DMS79 treated with DMSO at 0.1 percent for 48 hours (cell line): ENCODE measurements around the gene OSBP2.
"Not testable (repeated sequence)": the region's sequence is repeated elsewhere in the genome, so short reads cannot be mapped to it uniquely, and the experiment has no call there.

Experiments used
- DNase-seq: peaks from one replicate; lab custom pipeline; 2025; lab: John Stamatoyannopoulos, UW

The OSBP2 gene

DNA sequence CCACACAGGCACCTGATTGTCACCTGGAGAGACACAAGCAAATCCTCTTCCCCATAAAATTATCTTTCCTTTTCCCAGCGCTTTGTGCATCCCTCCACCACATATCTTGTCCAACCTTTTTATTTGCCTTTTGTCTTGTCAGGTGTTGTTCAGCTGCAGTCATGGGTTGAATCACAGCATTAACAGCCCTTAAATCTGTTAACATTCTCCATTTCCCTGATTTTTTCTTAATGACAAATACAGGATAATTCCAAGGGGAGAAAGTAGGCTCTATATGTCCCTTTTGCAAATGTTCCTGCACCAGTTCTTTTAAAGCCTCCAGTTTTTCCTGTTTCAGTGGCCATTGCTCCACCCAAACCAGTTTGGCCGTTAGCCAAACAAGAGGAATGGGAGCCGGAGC, 18.1 kb upstream of the OSBP2 start:
- DNase-seq, result not testable (repeated sequence)

DNA sequence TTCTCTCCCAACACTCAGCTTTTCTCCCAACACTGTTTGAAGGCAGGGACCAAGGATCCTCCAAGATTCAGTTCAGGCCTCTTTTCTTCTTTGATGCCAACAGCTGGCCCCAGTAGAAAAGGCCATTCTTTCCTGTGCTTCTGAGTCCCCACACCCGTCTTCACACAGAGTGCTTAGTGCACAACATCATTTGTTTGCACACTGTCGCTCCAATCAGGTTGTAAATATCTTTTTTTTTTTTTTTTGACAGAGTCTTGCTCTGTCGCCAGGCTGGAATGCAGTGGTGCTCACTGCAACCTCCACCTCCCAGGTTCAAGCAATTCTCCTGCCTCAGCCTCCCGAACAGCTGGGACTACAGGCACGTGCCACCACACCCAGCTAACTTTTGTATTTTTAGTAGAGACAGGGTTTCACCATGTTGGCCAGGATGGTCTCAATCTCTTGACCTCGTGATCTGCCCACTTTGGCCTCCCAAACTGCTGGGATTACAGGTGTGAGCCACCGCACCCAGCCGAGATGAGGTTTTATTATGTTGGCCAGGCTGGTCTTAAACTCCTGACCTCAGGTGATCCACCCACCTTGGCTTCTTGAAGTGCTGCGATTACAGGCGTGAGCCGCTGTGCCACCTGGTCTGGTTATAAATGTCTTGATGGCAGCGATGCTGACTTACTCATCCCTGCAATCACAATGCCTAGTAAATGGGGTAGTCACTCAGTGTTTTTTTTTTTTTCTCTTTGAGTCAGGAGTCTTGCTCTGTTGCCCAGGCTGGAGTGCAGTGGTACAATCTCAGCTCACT, 14.6 kb upstream of the OSBP2 start:
- DNase-seq, result not testable (repeated sequence)

DNA sequence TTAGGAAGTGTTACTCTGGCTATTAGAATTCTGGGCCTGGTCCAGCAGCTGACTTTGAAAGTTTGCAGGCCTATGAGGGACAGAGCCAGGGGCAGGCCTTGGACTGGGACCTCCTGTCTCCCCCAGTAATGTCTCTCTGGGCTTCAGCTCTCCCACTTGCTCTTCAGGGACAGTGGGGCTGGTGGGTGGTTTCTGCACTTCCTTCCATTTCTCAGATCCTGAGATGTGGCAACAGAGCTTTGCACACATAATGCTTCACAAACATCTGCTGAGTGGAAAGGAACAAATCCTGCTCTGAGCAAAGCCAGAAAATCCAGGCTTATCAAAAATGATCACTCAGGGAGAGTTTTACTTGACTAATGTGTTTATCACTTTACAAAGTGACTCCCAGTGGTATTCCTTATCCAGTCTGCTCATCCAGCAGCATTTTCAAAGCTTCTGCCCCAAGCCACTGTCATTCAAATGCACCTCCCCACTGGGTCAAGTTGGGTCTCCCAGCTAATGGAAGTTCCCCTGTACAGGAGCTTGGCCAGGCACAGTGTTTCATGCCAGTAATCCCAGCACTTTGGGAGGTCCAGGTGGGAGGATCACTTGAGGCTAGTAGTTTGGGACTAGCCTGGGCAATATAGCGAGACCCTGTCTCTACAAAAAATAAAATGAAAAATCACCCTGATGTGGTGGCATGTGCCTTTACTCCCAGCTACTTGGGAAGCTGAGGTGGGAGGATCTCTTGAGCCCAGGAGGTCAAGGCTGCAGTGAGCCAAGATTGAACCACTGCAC, 13.5 kb upstream of the OSBP2 start:
- no peak for DNase-seq

DNA sequence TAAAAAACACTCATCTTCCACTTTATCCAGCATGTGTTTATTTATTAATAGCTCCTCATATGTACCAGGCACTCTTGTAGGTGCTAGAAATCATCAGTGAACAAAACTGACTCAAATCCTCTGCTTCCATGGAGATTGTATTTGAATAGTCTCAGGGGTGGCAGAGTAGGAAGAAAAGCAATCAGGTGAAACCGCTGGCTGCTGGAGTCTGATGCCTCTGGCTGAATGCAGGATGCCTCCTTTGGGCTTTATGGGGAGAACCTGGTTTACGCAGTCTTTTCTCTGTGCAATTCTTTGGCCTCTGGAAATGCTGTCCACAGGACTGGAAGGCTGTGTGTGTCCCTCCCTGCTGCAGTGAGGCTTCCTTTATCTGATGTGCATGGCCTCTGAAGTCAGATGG, 12.8 kb upstream of the OSBP2 start:
- DNase-seq, result no peak

DNA sequence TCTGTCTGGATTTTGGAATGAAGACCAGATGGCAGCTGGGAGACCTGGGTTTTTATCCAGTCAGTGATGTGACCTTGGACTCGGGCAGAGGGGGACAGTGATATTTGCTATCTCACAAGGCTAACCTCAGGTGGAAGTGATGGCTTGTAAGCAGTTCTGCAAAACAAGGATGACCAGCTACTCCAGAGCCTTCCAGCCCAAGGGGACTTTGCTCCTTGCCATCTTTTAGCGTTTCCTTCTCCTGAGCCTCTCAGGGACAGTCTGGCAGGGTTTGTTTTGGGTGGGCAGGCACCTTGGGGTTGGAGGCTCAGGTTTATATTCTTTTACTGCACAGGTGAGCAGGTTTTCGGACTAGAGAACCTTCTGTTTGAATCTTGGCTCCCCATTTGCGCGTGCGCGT, 9.5 kb upstream of the OSBP2 start:
- DNase-seq, result no peak

DNA sequence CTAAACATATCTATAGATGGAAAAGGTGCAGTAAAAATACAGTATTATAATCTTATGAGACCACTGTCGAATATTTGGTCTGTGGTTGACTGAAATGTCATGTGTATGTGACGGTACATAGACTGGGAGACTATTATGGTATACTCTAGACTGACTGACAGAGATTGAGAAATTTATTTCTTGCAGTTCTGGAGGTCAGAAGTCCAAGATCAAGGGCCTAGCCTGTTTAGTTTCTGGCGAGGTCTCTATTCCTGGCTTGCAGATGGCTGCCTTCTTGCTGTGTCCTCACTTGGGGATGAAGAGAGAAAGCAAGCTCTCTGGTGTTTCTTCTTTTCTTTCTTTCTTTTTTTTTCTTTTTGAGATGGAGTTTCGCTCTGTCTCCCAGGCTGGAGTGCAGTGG, 7.3 kb upstream of the OSBP2 start:
- no peak for DNase-seq

DNA sequence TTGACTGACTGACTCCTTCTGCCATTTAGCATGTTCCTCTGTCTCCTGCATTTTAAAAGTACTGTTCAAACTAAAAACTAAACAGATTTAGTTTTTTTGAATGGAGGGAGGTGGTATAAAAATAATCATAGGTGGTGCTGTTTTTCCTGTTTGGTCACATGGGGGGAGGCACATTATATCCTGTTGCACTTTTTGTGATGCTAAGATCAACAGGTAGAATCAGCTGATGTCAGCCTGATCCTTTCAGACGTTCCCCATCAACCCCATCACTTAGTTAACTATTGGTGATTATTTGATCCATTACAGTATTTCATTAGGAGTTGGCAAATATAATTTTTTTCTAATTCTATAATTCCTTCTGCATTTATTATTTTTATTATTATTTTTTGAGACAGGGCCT, 5.1 kb upstream of the OSBP2 start:
- DNase-seq, result no peak

DNA sequence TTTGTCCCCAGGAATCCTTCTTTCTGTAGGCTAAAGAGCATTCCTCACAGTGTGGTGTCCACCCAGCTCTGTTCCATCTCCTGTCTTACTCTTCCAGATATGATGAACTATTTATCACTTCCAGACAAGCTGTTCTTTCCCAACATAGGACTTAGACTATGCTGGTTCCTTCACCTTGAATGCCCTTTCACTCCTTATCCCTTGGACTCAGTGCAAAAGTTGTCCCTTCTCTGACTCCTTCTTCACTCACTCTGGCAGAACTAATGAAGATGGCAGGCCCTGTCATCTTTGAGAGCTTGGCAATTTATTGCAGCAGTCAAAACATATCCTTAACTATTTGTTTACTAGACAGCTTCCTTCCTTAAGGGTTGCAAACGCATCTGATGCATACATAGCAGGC, 3.5 kb upstream of the OSBP2 start:
- DNase-seq, result no peak

DNA sequence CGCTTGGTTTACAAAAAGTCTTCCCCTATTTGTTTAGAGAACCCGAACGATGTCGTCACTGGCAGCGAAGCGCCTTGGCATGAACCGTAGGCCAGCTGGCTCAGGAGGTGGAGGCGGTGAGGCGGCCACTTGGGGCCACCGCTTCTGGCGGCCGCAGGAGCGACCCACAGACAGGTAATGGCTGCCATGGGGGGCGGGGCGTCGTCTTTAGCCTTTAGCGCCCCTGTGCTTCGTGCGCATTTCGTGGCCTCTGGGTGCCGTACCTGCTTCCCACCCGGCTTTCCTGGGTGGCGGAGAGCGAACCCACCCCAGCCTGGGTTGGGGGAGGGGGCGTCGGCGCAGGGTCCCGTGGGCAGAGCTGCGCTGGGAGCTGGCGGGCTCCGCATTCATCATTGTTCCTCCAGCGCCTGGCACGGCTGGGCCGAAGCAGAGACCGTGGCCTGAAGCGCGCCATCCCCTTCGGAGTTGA, 469 bp upstream of the OSBP2 start:
- DNase-seq, result peak; percentile 56

DNA sequence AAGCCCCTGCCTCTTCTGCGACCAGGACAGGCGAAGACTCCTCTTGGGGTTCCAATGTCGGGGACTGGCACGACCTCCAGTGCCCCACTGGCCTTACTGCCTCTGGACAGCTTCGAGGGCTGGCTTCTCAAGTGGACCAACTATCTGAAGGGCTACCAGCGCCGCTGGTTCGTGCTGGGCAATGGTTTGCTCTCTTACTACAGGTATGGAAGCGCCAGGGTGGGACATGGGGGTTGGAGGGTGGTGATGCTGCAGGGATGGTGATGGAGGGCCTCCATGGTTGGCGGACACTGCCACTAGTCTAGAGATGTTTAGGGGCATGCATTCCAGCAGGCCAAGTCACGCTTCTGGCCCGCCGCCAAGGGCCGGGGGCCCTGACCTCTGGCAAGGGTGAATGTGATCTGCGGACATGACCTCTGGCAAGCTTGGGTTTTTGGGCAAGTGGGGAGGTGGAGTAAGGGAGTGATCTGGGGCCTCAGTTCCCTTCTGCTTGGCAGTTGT, 727 bp downstream of the OSBP2 start:
- DNase-seq, result no peak

DNA sequence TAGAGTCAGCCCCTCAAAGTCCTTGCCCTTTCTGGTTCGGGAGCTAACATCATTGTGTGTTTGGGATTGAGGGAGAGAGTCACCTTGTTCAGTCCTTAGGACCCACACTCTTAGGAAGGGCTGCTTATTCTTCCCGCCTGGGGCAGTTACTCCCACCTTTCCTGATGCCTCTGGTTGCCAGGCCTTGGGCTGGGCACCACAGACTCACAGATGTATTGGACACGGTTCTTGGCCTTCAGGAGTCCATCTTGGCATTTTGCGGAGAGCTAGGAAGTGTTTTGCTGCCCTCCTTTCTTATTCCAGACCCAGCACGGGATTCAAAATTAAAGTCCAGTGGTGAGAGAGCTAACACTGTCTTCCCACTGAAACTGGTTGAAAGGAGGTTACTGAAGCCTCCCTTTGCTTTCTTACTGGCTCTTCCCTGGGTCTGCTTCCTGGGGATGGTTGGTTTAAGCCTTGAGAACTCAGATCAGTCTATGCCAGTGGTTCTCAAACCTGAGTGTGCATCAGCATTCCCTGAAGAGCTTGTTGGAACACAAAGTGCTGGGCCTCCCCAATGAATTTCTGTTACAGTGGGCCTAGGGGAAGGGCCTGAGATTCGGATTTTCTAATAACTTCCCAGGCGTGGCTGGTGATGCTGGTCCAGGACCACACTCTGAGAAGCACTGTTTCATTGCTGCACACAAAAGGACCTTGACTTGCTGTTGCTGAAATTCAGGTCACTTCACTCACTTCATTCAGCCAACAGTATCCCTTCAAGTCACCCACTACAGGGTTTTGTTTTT, 1.4 kb downstream of the OSBP2 start:
- DNase-seq, result no peak

DNA sequence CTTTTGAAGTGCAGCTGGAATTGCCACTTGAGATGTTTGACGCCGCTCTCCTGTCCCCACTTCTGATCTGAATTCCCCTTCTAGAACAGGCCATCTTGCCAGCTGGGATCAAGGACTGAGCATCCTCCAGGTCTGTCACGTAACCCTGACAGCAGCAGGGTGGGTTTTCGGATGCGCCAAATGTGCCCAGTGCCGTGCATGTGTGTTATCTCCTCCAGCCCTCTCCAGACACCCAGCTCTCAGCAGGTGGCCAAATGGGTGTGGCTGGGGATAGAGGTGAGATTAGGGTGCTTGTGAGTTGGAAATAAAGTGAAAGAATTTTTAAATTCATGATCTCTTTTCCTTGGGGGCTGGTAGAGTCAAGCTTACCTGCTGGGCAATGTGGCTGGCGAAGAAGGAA, 3.3 kb downstream of the OSBP2 start:
- no peak for DNase-seq

DNA sequence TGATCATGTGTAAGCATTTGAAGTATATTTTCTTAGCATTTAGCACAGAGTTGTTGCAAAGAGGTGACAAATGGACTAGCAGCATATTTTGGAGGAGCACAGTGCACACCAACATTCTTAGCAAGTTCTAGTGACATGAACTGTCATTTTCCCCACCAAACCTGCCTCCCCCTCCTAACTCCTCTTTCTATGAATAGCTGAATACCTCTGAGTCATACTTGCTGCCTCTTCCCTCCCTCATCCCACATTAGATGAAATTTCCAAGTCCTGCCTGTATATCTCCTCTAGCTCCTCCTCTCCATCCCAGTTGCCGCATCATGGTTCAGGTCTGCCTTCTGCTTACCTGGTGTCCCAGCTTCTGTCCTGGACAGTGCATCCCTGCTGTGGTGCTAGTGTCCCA, 7.2 kb downstream of the OSBP2 start:
- DNase-seq, result no peak

DNA sequence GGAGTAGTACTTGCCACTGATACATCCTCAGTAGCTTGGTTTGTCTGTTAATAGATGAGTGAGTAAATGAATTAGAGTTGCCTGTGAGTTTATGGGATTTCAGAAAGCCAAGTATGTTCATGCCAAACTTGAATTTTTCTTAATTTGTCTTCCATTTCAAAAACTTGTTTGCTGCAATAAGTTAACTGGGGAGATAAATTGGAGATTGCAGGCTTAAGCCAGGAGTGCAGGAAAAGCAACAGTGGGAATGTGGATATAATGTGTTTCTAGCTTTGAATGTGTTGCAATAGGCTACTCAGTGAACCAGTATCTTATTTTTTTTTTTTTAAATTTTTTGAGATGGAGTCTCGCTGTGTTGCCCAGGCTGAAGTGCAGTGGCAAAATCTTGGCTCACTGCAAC, 8.2 kb downstream of the OSBP2 start:
- DNase-seq, result no peak

DNA sequence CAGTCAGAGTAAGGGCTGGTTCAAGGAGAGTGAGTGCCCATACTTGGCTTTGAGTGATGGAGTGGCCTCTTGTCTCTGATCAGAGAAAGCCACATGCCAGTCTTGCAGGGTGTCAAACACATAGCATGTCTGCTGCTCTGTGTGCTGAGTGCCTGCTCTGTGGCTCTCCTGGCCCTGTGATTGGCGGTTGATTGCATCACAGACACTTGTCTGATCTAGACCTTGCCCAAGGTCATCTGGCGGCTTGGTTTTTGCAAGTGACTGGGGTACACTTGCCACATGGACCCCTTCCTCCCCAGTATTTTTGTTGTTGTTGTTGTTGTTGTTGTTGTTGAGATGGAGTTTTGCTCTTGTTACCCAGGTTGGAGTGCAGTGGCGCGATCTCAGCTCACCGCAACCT, 10.3 kb downstream of the OSBP2 start:
- no peak for DNase-seq

DNA sequence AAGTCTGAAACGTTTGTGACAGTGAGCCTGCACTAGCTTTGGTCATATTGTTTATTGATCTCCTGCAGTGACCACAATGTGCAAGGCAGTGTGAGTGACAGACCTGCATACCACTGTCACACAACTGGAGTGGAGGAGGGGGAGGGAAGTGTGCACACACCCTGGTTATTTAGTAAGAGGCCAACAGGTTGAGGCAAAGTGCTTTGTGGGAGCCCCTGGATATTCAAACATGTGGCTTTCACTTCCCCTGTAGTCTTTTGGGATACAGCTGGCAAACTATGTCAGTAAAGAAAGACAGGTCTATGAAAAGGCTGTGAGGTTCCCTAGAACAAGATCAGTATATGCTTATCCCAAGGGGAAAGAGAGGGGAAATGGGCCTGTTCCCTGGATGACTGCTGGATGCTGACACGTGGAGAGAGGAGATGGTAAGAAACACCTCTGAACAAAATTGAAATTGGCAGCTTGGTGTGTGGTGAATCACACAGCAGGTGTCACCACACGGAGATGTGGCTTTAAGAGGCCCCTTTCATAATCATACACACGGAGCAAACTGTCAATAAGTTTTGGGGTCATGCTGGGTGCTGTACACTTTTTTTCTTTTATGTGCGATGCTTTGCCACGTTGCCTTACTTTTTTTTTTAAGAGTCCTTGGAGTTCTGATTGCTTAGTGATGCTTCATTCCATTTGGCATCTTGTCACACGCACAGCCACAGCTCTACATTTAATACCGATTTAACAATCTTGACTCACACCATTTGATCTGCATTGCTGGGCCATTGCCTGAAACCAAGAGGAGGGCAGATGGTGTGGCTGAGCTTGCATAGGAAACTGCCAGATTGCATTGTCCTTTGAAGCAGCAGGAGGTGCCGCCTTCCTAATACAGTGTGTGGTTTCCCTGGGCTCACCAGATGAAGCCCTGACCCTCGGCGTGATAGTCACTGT, 11.3 kb downstream of the OSBP2 start:
- DNase-seq, result no peak

DNA sequence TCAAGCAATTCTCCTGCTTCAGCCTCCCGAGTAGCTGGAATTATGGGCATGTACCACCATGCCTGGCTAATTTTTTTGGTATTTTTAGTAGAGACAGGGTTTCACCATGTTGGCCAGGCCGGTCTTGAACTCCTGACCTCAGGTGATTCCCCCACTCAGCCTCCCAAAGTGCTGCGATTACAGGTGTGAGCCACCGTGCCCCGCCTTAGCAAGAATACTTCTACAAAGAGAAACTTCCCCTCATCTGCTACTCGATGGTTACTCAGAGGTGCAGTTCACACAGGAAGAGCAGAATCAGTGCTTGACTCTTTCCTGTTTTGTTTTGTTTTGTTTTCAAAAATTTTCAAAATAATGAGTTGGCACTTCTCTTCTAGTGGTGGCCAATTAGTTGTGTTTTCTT, 15.3 kb downstream of the OSBP2 start:
- DNase-seq, result not testable (repeated sequence)

DNA sequence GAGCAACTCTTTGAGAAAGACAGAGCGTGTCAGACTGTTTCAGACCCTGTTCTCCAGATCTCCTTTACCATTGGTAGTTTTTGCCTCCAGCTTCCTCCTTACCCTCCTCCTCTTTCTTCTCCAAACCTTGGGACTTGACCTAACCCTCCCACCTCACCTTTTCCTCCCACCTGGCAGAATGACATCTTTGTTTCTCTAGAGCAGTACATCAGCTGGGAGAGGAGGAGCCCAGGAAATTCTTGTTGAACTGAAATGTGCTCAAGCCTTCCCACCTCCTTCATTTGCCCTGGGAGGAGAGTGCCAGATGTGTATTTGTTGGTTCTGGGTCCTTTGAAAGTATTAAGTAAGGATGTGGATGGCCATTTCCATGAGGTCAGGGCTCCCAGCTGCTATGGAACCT, 17.4 kb downstream of the OSBP2 start:
- no peak for DNase-seq

DNA sequence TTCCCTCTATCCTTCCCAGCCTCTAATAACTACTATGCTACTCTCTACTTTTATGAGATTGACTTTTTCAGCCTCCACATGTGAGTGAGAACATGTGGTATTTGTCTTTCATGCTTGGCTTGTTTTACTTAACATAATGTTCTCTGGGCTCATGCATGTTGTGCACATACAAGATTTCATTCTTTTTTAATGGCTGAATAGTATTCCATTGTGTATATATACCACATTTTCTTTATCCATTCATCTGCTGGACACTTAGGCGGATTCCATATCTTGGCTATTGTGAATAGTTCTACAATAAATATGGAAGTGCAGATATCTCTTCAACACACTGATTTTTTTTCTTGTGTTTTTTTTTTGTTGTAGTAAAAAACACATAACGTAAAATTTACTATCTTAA, 19.4 kb downstream of the OSBP2 start:
- no peak for DNase-seq

DNA sequence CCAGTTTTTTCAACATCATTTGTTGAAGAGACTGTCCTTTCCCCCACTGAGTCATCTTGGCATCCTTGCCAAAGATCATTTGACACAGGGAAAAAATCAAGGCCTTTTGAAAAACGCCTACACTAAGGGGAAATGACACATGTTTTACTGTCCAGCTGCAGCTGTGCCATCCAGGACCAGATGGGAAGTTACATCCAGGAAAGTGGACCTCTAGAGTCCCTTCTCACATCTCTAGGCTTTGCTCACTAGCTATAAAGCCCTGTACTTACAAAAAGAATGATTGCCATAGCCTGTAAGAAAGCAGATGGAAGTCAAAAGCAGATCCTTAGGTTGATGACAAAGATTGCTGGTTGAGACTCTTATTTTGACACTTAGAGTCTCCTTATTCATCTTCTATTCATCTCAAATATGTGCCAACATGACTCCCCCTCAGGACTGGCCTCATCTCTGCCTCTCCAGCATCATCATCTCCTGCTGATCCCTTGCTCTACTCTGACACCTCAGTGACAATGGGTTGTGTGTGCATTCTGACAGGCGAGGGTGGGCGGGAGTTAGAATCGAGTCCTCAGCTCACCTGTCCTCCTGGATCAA, 22.8 kb downstream of the OSBP2 start:
- no peak for DNase-seq

DNA sequence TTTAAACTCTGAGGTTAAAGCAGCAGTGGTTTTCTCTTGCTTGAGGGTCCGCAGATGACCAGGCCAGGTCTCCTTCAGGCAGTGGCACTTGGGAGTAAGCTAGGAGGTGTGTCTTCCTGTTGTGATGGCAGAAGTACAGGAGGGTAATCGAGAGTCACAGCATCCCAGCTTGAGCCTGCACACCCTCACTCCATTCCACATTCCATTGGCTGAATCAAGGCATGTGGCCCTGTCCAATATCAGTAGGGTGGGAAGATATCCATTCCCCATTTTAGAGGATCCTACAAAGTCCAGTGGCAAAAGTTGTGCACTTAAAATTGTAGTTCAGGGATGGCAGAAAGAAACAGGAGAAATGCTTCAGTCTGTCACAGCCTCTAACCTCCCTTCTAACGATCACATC, 23.3 kb downstream of the OSBP2 start:
- DNase-seq, result no peak
